PC-3 (cell line): ENCODE results near the gene STEAP4.

Experiments used
- EZH2 ChIP-seq: fragments of 300-600 bp; sonication (generic); IDR thresholded peaks from one replicate; pipeline ENCODE4 v1.6.1; 2017; ENCODE audit warnings: antibody characterized with exemption, mild to moderate bottlenecking, low read length; ENCODE audit not compliant: unreplicated experiment
- TF ChIP-seq, protein P1 (sequence below): fragments of 300-600 bp; sonication (generic); conservative IDR thresholded peaks from 2 replicates; pipeline ENCODE4 v1.5.1; 2017; ENCODE audit warnings: antibody characterized with exemption, low read depth, mild to moderate bottlenecking, low read length

DNA sequence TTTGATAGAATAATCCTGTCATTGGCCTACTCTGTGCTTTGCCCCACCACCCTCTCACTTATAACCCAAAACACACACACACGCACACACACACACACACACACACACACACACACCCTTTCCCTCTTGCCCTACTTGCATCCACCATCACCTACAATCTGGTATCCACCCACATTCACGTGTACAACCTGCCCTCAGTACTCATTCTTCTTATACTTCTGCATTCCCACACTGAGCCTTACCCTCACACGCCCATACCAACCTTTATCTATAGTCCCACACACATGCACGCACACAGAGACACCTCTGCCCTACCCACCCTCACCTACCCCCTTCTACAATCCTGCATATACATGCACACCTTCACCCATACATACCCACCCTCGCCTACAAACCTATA, 76.0 kb downstream of the STEAP4 start:
- TF ChIP-seq EZH2: no peak
- TF ChIP-seq, protein P1, sequence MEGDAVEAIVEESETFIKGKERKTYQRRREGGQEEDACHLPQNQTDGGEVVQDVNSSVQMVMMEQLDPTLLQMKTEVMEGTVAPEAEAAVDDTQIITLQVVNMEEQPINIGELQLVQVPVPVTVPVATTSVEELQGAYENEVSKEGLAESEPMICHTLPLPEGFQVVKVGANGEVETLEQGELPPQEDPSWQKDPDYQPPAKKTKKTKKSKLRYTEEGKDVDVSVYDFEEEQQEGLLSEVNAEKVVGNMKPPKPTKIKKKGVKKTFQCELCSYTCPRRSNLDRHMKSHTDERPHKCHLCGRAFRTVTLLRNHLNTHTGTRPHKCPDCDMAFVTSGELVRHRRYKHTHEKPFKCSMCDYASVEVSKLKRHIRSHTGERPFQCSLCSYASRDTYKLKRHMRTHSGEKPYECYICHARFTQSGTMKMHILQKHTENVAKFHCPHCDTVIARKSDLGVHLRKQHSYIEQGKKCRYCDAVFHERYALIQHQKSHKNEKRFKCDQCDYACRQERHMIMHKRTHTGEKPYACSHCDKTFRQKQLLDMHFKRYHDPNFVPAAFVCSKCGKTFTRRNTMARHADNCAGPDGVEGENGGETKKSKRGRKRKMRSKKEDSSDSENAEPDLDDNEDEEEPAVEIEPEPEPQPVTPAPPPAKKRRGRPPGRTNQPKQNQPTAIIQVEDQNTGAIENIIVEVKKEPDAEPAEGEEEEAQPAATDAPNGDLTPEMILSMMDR: no peak
